HEK293T (cell line): ENCODE data around the gene GADD45A.

Experiments used
- CTBP1 ChIP-seq: fragments of 450-650 bp; IDR thresholded peaks from 2 replicates; pipeline ENCODE4 v1.6.1; 2016; ENCODE audit warnings: borderline replicate concordance
- FOXA1 ChIP-seq: fragments of 450-650 bp; IDR thresholded peaks from 2 replicates; pipeline ENCODE4 v1.6.1; 2016; ENCODE audit warnings: mild to moderate bottlenecking
- FOXK2 ChIP-seq: fragments of 450-650 bp; IDR thresholded peaks from 2 replicates; pipeline ENCODE4 v1.6.1; 2016; ENCODE audit warnings: mild to moderate bottlenecking
- TF ChIP-seq, protein P1 (sequence below): fragments of 450-650 bp; IDR thresholded peaks from 2 replicates; pipeline ENCODE4 v1.6.1; 2016

GRCh38 chr1:67652800-67653199, 32.2 kb upstream of the GADD45A start:
- TF ChIP-seq FOXA1: no peak
- TF ChIP-seq FOXK2: no peak
- TF ChIP-seq, protein P1, sequence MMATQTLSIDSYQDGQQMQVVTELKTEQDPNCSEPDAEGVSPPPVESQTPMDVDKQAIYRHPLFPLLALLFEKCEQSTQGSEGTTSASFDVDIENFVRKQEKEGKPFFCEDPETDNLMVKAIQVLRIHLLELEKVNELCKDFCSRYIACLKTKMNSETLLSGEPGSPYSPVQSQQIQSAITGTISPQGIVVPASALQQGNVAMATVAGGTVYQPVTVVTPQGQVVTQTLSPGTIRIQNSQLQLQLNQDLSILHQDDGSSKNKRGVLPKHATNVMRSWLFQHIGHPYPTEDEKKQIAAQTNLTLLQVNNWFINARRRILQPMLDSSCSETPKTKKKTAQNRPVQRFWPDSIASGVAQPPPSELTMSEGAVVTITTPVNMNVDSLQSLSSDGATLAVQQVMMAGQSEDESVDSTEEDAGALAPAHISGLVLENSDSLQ: no peak
- no peak for TF ChIP-seq CTBP1
